GM04504 (cell line): ENCODE data around the gene CCDC122.

Experiments
- DNase-seq: peaks from one replicate; pipeline ENCODE4 v3.0.0-alpha.2; 2012; ENCODE audit warnings: low read depth

The CCDC122 gene

DNA sequence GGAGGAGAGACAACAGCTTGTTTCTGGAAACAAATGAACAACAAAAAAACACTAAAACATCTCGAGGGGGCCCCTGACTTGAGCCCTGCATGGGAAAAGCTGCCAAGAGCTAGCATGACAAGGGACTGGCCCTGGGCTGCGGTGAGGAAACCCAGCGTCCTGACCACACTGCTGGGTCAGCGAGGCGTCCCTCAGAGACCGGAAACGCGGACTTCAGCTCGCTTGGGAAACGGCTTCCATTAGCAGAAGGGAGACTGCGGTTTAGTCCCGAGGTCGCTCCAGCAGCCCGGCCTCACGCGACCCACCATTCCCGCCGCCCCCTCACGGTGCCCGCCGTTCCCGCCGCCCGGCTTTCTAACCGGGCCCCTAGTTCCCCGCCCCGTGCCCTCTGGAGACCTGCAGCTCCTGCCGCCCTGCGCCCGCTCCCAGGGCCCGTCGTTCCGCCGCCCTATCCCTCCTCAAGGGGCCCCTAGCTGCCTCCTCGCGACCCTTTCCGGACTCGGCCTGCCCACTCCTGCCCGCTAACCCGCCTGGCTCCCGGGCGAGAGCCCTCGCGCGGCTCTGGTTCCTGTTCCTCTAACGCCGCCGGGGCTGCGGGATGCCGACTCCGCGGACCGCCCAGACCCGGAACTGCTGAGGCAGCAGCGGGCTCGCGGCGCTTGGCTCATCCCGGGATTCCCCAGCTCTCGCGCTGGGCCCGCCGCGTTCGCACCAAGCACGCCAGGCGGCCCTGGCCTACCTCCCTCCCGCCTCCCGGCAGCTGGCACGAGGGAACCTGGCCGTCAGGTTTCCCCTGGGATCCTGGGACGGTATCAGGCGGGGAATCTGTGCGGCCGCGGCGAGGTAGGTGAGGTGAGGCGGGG is at the start of gene CCDC122:
Gene CCDC122 (minus strand): TSS at position 849 of the 863 bp plus-strand sequence. CDS start 10,364 bp downstream, outside the sequence.
- peak; percentile 69 for DNase-seq

DNA sequence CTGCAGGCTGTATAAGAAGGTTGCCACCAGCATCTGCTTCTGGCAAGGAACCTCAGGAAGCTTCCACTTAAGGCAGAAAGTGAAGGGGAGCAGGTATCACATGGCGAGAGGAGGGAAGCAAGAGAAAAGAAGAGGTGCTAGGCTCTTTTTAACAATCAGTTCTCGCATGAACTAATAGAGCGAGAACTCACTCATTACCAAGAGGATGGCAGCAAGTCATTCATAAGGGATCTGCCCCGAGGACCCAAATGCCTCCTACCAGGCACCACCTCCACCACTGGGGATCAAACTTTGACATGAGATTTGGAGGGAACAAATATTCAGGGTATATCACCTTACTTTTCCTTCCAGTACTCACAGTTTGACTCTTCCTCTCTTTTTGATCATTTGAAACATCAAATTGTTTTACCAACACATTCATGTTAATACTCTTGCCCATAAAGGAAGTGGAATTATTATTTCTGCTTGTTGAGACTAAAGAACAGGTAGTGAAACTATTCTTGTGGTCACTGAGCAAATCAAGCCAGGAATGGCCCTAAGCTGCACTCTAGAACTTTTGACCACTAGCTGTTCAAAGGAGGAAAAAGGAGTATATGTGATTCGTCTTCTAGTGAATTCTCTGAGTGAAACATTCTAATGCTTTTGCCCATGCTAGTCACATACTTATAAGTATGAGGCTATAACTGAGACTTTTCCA is 45.2 kb upstream of the CCDC122 start:
- DNase-seq, result no peak

GRCh38 chr13:43920965-43921674 is 41.6 kb upstream of the CCDC122 start:
- DNase-seq, result no peak

GRCh38 chr13:43918636-43919035 is 39.1 kb upstream of the CCDC122 start:
- DNase-seq, result no peak

GRCh38 chr13:43916828-43917227 is 37.3 kb upstream of the CCDC122 start:
- DNase-seq, result no peak

GRCh38 chr13:43915451-43915850 is 35.9 kb upstream of the CCDC122 start:
- no peak for DNase-seq

DNA sequence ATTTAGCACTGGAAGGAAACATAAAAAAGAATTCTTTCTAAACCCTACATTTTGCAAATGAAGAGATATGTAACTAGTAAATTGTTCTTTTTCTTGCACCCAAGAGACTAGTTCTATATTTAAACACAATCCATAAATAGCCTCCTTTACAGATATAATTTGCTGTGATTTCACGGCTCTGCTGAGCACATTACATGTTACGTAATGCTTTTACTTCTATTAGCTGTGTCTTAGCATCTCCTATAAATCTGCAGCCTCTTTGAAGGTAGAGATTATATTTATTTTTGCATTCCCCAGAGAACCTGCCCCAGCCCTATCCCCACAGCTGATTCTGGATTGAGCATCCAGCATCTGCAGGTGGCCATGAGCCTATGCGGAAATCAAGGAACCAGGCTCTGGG is 32.3 kb upstream of the CCDC122 start:
- no peak for DNase-seq

DNA sequence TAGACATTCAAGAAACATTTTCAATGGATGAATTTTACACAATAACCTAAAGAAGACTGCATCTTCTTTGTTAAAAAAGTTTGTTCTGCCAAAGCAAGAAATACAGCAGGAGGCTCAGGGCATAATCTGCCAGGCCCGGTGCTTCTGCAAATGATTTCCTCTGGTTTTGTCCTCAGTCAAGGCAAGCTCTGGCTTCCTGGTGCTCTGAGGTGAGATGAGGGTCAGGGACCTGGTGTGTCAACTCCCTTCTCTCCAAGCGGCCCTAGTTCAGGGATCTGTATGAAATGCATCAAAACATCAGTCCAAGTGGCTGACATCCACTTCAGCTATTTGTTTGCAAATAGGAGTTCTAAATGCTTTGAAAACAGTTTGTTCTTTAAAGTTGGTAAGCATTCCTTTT is 31.7 kb upstream of the CCDC122 start:
- no peak for DNase-seq

- no peak for DNase-seq
Observed at GRCh38 chr13:43910856-43911255, 31.3 kb upstream of the CCDC122 start.

DNA sequence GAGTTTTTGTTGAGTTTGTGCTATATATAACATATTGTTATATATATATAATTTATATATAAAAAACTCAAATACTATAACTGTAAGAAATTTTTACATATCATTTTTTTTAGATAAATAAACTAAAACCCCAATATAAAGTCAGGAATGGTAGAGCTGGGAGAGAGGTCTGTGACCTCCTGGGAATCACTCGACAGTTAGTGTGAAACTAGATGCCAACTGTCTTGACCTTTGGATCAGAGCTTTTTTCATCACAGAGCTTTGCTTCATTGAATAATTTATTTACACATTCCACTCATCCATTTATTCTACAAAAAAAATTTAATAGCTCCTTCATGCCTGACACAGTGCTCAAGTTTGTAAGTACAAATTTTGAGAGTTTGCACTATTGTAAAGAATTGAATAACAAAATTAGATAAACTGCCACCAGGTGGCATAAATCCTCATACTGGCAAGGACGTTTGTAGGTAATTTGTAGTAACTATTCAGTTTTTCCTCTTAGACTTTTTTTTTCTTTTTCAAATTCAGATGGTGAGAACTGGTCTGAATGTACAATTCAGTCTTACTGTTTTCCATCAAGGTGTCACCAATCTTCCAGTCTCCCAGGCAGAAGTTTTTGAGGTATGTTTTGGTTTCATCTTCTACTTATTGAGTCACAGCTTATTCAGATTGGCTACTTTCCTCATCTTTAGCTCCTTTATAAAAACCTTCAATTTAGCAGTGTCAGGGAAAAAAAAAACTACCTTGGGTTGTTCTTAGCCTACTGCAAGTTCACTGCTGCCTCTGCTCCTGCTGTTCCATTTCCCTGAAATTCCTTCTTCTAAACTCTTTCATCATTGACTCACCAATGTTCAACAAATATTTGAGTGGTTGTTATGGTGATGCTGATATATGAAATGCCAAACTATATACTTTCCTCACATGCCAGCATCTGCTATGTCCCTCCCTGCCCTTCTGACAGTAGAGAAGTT is 28.9 kb upstream of the CCDC122 start:
- peak; percentile 23 for DNase-seq

DNA sequence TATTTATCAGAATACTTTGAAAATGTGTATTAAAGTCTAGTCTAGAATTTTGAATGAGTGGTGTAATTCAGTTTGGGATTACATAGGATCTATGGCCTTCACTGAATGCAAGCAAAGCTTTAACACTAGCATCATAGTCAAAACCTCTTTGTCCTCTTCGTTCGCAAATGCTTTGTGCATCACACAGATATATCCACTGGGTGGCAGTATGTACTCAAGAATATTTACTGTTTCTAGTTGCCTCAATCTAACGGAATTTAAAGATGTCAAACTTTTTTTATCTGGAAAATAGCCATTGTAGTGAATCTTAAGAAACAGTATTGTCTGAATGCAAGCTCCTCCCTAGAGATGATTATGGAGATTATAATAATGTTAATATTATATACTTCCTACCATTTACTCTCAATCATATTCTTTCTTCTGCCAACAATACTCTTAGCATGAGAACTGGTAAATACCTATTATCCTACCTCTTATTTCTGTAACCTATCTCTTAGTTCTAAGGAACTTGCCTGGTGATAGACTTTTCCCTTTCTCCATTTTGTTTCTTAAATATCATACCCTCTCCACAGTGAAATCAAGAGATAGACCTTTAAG is 26.0 kb upstream of the CCDC122 start:
- peak; percentile 35 for DNase-seq

GRCh38 chr13:43895940-43896339 is 16.4 kb upstream of the CCDC122 start:
- no peak for DNase-seq

- DNase-seq, result no peak
Observed at GRCh38 chr13:43894438-43894837, 14.9 kb upstream of the CCDC122 start.

DNA sequence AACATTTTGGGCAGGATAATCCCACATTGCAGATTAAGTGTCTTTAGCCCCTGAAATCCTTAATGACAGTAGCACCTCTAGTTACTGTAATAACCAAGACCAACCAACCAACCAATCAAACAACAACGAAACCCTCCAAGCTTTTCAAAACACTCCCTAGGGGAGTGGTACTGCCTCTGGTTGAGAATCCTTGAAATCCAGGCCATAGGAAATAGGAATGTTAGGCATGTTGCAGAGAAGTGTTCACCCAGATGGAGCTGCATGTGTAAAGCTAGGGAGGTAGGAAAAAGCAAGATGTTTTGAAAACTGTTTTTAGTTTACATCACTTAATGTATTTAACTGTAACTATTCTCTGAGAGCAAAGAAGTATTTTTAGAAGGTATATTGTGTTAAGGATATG is 4.7 kb upstream of the CCDC122 start:
- DNase-seq, result no peak

- no peak for DNase-seq
Observed at GRCh38 chr13:43883631-43884030, 4.1 kb upstream of the CCDC122 start.

DNA sequence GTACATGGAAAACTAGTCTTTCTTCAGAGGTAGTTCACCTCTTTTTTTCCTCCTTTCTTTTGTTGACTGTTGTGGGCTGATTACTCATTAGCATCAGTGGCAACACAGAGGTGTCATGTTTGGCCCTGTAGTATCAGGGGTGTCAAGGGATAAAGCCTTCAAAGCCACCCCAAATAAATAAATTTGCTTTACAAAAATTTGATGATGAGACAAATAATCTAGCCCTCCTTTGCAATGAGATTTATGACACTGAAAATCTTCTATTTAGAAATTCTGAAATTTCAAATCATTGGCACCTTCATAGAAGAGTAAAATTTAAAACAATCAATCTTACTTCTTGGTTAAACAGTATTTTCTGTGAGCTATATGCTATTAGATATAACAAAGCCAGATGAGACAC is 2.0 kb upstream of the CCDC122 start:
- no peak for DNase-seq

GRCh38 chr13:43880926-43881325 is 1.4 kb upstream of the CCDC122 start:
- no peak for DNase-seq

DNA sequence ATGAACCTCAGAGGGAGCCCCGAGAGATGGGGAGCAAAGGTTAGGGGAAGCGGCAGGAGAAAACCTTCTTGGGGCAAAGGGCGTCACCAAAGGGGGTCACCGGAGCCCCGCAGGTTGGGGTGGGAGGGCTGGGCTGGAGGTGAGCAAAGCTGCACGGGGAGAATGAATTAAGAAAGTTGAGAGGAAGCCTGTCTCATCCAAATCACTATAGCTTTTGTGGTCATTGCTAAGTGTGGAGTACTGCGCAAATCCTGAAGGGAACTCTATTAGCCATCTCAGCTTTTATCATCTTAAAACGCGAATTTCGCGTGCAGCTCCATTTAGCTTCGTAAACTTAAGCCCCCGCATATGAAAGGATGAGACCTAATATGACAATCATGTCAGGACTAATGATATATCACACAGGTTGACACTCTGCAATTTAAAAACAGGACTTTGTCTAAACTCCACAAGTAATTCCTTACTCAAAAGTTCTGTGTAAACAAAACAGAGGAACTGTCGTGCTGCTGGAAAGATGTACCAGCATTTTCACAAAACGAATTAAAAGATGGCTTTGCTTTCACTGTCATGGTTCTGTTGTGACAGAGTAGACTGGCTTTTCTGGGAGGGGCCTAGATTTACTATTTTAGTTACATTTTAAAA is 795 bp upstream of the CCDC122 start:
- DNase-seq, result no peak

DNA sequence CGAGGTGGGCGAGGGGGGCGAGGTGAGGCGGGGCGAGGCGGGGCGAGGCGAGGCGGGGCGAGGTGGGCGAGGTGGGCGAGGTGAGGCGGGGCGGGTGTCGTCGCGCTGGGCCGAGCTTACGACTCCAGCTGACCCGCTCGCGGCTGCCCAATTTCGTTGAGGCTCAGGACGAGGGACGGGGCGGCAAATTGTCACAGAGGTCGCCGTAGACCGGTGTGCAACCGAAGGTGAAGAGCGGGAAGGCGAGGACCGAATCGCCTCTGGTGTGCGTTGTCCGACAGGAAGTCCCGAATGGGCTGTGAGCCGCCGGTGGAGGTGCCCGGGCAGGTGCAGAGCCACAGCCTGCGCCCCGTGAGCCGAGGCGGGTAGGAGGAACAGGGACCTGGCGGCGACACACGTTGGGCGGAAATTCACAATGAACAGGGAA is 228 bp upstream of the CCDC122 start, which contains the start of gene LACC1:
Gene LACC1 (plus strand): TSS at position 150 of the 427 bp plus-strand sequence. CDS start 1,082 bp downstream, outside the sequence.
- DNase-seq, result no peak

GRCh38 chr13:43877766-43878165 is 1.8 kb downstream of the CCDC122 start:
- no peak for DNase-seq
